HG03521 (cell line): ENCODE data around the gene MED9.

ENCODE experiments used
- ATAC-seq: cut with Tn5 transposase; IDR thresholded peaks from one replicate; pipeline ENCODE4 v1.9.1; 2021; ENCODE audit warnings: mild to moderate bottlenecking, moderate library complexity; ENCODE audit not compliant: unreplicated experiment

MED9 gene

DNA sequence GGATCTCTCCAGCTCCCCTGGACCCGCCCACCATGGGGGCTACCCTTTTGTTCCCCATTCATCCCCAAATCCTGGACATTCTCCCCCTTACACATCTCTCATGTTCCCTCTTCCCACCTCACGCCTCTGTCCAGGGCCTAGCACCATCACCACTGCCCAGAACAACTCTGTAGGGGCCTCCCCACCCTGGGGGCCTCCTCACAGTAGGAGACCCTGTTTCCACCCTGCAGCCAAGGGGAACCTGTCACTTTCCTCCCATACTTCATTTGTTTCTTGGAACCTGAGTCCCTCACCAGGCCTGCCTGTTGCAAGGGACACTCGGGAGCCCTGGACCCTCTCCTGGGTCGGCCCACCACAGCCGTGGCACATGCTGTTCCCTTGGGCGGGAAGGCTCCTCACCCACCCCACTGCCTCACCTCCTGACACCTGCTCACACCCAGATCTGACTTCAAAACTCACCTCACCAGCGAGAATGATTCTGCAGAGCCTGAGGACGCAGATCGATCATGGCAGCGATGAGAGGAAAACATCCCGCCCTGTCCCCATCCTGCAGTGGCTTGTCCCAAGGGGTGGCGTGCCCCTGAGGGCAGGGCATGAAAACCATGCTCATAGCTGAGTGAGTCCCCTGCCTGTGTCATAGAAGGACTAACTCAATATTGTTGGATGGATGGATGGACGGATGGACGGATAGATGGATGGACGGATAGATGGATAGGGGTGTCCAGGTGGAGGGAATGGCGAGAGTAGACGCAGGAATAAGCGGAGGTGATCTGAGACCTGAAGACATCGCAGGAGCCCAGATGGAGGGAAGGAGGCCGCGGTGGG, 26.2 kb downstream of the MED9 start:
- ATAC-seq: no peak

DNA sequence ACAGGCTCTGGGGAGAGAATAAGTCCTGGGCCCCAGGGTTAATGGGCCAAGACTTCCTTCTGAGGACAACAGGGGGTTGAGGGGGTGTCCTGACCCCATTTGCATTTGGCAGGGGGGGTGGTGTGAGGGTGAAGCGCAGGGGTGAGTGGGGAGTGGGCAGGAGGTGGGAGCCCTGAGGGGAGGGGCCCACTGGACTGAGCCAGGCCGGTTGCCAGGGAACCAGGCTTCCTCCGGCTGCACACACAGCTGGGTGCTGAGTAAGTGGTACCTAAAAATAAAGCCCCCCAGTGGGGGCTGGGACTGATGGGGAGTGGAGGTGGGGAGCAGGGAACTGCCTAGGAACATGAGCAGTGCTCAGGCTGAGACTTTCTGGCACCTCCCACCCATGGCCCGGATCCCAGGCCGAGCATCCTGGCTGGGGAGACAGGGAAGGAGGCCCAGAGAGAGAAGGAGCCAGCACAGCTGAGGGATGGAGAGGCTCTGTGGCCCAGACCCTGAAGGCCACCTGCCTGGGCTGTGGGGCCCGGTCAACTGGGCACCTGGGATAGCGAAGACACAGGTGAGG, 26.8 kb downstream of the MED9 start:
- ATAC-seq: no peak

DNA sequence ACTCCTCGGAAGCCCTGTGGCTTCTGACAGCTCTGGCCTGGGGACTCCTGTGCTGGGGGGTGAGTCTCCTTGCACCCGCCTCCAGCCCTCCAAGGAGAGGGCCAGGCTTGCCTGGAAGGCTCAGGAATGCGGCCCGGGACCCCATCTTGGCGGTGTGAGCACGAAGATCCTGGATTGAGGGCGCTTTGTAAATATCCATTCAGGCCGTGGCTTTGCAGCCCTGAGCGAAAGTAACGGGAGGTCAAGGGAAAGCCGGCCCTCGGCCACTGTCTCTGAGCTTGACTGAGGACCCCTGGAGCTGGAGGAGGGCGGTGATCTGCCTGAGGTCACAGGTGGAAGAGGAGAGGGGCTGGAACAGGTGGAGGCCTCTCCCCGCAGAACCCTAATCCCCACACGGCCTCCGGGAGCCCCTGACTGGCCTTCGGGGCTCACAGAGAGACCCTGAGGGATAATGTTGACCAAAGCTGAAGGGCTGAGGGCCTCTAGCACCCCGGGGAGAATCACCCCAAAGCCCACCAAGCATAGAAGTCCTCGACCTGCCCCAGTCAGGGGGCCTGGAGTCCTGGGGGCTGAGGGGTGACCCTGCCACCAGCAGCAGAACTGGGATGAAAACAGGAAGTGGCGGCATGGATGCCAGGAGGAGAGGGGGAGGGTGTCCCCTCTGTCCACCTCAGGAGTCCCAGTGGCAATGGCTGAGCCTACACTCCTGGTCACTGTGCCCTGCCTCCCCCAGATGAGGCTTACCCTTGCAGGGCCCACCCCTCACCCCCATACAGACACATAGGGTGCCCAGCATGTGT, 27.7 kb downstream of the MED9 start:
- no peak for ATAC-seq

DNA sequence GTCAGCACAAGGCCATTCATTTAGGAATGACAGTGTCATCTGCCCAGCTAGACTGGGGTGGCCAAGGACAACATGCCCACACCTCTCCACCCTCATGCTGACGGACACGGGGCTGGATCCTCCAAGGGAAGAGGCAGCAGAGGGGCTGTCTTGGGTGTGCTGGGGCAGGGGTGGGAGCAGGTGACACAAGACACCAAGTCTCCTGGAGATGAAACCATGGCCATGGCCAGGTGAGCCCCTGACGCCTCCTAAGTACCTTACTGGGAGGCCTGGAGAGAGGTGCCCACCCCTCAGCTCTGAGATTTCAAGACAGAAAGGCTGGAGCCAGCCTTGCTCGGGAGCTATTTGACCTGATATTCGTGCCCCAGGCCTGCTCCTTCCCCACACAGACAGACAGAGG, 28.4 kb downstream of the MED9 start:
- ATAC-seq: no peak

DNA sequence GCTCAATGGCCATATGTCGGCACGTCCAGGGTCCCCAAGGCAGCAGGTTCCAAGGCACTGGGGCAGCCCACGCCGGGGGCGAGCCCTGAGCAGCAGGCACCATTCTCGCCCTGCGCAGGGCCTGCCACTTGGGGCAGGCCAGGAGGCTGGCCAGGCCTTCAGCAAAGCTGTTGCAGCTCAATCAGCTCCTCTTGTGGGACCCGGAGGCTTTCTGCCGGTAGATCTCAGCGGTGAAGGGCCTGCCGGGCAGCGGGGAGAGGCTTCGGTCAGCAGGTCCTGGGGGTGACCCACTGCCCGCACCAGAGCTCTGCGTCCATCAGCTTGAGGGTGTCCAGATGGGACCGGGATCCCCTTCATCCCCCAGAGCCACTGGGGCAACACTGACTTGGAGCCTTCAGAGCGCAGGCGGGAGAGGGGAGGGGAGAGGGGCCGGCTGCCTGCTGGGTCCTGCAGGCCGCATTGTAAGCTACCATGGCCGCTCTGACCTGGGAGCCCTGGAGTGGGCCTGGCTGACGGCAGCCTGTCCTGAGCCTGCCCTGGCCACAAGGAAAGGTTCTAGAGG, 28.9 kb downstream of the MED9 start:
- no peak for ATAC-seq

DNA sequence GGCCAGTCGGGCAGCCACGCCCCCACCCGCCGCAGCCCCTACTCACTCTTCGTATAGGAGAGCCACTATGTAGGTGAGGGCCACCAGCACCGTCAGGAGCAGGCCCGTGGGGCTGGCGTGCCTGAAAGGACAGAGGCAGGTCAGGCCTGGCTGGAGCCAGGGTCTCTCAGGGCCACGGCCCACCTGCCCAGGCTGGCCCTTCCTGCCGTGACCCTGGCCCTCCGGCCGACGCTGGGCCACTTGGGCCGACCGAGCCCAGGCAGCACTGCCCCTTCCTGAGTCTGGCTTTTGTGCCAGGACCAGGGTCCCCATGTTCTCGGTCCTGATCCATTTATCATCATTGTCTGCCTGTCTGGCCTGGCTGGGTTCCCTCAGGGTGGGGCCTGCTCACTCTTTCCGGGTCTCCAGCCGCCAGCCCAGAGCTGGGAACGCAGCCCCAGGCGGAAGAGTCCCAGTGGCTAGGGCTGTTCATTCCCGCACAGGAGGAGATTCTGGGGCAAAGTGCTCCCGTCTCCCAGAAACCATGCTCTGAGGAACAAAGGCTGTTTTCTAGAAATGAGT, 29.5 kb downstream of the MED9 start:
- no peak for ATAC-seq

DNA sequence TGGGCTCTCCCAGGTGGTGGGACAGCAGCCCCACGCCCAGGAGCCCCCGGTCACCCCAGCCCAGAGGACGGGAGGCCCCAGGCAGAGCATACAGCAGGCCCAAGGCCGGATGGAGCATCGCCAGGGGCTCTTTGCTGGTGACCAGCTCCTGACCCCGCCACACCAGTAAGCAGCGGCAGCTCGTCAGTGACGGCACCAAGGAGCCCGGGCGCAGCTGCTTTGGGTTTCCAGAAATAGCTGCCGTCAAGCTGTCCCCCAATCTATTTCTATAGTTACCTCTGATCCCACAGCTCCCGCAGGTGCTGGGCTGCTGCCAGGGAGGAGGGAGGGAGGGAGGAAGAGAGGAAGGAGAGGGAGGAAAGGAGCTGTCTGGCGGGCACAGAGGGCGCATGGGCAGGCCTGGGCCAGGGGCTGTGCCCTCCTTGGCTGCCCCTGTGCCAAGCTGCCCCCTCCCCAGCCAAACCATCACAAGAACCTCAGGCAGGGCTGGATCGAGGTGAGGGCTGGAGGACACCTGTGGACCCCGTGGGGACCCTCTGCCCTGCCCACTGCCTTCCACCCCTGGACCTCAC, 30.2 kb downstream of the MED9 start:
- ATAC-seq: no peak

DNA sequence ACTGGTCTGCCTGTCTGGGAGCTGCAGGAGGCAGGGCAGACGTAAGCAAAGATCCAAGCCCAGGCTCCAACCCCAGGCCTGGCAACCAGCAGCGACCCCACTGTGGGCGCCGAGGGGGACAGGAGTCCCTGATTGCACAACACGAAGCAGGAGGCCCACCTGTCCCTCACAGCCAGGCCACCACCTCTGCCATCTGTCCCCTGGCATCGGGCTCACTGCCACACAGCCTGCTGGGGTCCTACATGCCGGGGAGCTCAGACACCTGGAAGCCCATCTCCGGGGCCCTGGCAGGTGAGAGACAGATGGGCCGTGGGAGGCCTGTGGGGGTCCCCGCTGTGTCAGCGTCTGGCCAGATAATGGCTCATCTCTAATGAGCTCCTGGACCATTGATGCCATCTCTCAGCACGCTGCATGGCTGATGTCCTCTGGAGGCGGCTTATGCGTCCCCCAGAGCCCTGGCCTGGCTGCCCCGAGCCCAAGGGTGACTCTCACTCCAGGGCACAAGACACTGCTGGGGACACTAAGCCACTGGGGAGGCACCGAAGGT, 30.7 kb downstream of the MED9 start:
- no peak for ATAC-seq

DNA sequence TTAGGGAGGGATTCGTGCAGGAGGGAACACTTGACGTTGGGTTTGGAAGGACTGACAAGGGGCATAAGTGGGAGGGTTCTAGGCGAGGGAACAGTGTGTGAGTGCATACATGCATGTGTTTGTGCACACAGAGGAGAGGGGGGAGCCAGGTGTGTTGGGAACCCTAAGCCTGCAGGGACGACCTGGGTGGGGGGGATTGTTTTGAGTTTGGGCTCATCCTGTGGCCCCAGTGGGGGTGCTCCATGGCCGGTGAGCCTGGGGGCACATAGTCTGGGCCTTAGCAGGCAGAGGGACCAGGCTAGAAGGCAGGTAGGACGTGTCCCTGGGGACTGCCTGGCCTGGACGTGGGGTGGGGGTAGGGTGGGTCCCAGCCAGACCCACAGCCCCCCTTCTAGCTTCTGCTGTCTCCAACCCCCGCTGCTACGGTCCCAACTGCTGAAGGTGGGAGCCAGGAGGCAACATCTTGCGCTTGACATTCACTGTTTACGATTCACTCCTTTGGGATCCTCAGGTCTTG, 31.3 kb downstream of the MED9 start:
- no peak for ATAC-seq

DNA sequence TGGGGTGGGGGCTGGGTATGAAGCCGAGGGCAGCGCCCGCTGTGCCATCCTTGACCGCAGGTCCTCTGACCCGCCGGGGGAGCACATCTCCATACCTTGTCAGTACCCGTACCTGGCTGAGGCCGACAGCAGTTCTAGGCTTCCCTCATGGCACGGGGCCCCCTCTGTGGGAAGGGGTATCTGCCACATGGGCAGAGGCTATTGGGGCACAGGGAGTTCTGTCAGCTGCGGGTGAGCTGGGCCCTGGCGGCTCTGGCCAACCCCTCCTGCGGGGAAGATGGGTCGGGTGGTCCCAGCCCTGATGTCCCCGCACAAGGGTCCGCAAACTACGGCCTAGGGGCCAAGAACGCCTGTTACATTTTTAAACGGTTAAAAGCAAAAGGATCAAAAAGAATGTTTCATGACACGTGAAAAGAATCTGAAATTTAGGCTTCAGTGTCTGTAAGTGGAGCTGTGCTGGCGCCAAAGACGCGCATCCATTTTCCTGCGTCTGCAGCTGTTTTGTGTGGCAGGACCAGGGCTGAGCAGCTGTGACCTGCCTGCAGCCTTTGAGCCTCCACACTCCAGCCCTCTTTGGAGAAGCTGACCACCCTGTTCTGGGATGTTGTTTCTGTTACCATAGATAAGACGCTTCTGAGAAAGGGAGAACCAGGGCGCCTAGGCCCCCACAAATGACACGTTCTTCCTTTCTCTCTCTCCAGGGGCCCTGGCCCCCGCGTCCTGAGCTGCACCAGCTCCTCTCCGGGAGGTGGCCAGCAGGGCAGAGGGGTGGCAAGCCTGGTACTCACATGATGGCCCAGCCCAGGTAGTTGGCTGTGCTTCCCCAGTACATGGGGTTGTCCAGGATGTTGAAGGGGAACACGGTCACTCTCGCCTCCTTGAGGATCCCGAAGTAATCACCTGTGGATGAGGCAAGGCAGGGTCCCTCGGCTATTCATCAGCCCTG, 32.1 kb downstream of the MED9 start:
- no peak for ATAC-seq

DNA sequence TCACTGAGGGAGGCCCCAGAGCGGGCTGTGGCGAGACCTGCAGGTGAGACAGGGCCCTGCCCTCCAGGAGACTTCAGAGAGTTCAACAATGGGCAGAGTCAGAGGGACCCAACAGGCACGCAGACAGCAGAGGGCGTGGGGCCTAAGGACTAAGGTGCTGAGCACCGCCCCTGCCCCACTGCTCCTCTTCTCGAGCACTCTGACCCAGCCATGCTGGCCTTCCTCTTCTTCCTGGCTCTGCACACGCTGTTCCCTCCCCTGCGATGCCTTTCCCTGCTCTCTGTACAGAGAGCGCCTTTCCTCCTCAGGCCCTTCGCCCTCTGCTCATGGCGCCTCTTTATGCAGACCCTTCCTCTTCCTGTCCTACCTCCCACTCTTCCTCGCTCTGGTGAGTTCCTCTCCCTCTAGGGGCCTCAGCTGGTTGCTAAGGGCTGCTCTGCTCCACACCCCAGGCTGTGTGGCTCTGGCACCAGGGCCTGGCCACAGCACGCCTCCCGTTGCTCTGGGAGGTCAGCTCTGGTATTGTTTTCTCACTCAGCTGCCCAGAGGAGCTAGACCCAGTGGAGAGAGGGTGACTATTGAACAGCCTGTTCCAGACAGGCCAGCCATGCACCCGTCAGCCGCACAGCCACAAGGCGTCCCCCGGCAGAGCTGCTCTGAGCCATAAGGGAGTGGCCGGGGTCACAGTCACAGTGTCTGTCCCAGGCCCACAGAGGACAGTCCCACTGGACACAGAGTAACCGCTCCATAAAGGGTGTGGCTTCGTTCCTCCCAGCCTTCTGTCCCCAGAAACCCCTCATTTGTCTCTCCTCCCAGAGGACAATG, 33.0 kb downstream of the MED9 start:
- ATAC-seq: no peak

DNA sequence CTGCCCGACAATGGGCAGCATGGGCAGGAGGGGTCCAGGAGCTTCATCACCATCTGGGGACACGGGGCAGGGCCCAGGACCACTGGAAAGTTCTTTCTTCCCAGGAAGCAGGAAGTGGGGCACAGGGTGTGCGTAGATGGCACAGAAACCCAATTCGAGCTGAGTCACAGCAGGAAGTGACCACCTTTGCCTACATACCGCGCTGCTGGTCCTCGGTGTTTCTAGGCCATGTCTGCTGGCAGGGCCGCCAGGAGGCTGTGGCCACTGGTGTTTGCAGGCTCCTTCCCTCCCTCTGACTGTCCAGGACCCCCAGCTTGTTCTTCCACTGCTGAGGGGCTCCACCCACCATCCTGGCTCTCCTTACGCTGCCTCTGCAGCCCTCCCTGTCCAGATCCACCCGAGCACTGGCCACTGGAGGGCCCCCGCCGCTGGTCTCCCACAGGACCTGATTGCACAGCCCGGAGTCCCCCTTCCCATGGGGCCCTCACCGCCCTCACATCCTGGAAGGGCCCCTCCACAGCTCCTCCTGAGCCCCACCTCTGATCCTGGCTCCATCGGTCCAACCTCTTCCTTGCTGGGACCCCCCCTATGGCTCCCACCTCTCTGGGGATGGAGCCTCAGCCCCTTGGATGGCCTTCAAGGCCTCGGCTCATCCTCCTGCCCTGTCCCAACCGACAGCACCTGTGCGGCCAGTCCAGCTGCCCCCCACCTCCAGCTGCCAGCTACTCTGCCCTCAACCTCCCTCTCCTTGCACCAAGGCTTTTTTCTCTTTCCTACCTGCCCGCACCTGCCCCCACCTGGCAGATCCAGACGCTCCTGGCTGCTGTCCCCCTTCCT, 33.9 kb downstream of the MED9 start:
- no peak for ATAC-seq

DNA sequence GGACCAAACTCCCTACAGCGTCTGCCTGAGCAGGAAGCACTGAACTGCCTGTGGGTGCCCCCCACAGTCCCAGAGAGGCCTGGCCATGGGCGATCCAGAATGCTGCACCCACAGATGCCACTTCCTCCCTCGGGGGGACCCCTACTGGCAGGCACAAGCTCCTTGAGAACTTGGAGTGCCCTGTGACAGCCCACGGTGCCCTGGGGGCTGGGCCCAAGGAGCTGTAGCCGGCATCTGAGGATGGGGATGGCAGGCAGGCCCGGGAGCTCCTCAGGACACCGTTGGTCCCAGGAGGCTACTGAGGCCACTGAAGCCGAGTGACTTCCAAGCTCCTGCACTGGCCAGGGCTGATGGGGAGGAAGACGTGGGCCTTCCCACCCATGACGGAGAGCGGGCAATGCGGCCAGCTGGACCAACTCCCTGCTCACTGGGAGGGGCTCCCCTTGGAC, 34.5 kb downstream of the MED9 start:
- ATAC-seq: no peak

DNA sequence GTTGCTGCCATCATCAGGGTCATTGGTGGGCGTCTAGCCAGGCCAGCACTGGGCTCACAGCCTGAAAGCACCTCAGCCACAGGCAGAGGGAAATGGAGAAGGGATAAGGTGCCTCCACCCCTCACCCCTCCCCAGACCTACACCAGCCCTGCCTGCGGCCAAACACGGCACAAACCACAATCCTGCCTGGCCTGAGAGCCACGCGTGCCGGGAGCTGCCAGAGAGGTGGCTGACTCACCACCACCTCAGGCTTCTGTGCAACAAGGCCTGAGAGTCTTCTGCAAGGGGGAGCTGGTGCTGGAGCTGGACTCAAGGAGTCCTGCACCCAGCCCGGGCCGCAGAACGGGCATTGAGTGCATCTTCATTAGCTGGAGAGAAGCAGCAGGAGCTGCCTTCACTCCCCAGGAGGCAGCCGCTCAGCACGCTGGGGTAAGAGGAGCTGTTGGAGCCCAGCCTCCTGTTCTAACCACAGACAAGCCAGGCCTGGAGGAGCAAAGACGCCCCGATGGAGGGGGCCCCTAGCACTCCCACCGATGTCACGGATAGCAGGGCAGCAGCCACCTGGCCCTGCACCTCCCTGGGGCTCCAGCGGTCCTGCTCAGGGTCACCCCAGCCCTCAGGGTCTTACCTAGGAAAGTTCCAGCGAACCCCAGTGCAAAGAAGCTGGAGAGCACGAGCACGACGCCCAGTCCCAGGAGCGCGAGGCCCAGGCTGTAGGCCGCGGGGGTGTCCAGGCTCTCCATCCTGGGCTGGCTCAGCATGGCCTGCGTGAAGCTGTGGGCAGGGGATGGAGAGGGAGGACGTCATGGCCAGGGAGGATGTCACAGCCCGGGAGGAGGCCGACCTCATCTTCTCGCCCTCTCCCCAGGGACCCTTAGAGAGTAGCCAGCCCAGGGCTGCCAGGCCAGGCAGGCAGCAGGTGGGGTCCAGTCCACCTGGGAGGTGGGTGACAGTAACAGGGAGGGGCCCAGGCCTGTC, 35.4 kb downstream of the MED9 start:
- no peak for ATAC-seq

DNA sequence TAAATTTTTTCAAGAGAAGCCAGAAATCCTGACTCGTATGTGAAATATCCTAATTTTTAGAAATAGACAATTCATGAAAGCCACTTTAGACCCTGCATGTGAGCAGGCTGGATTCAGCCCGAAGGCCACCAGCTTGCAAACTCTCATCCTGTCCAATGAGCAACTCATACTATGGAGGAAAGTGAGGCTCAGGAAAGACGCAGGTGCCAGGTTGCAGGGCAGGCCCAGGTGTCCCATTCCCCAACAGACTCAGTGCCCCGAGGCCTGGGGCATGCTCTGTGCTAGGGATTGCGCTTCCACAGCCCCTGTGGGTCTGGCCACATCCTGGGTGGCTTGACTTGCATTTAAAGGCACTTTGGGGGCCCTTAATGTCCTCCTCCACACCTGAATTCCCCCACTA, 36.1 kb downstream of the MED9 start:
- ATAC-seq: no peak

DNA sequence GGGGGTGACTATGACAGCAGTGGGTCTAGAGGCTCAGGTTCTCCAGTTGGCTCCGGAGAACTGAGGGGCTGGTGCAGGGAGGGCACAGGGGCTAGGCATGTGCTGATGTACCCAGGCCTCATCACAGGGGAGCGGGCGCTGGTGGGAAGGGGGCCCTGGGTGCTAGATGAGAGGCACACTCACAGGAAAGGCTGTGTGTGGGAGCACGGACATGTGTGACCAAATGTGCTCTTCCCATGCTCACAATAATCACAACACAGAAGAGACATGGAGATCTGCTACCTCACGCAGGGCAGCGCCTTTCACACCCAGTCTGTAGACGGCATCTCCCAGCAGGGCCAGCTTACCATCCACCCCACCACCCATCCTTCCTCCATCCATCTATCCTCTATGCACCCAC, 36.8 kb downstream of the MED9 start:
- ATAC-seq: no peak
